ENCODE data around the gene TUBA8.

- TF ChIP-seq EZH2phosphoT487 (IDR thresholded peaks at IDR 0.05; ENCODE audit: insufficient read depth, low read depth) (no peak), EZH2 (IDR thresholded peaks at IDR 0.05; ENCODE audit: insufficient read depth, poor library complexity, severe bottlenecking) (no peak)
Measured at GRCh38 chr22:18077087-18077638, 33.4 kb upstream of the TUBA8 start.

All from GM23248 (cell line).